ENCODE measurements around the gene PPL. TPM values are rescaled to one million over a fixed set of nuclear protein-coding genes. Genes with fewer than 3 reads are reported as not detected.

The PPL gene
- total RNA-seq, 1 experiment from 2014 or later, result 28.5 TPM

DNA sequence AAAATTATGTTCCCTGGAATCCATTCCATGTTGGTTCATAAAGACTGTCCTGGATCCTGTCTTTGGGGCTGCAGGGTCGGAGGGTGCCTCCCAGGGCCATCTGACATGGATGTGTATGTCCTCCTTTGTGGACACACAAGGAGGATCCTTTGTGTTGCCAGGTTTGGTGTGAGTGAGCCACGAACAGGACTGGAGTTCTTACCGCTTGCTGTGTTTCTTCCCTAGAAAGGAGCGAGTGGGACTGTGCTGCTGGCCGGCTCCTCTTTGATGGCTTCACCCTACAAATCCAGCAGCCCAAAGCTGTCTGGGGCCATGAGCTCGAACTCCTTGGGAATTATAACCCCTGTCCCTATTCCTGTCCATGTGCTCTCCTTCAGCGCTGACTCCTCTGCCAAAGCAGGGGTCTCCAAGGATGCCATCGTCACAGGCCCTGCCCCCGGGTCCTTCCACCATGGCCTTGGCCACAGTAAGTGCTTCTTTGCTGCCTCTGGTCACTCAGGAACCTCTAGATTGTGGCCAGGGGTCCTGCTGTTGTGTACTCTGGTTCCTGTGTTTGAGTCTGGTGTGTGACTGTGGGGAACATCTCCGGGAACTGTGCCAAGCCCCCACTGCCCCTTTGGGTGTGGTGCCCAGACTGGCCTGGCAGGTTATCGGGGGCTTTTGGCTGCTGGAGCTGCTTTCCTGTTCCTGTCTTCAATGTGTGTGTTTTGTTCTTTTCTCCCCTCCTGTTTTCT lies 60.1 kb downstream of the PPL start:
- Mint-ChIP-seq H3K36me3 (peaks cover 59% of the 10 kb centered on the region), H3K27me3 (ENCODE audit: low read depth) (no peaks in the 10 kb centered on the region), H3K9me3 (no peaks in the 10 kb centered on the region), H3K4me3 (no peak overlapping the region), H3K4me1 (no peaks in the 10 kb centered on the region), H3K27ac (no peak overlapping the region; the same call in 1 of the 2 replicates)
- TF ChIP-seq, protein P1, sequence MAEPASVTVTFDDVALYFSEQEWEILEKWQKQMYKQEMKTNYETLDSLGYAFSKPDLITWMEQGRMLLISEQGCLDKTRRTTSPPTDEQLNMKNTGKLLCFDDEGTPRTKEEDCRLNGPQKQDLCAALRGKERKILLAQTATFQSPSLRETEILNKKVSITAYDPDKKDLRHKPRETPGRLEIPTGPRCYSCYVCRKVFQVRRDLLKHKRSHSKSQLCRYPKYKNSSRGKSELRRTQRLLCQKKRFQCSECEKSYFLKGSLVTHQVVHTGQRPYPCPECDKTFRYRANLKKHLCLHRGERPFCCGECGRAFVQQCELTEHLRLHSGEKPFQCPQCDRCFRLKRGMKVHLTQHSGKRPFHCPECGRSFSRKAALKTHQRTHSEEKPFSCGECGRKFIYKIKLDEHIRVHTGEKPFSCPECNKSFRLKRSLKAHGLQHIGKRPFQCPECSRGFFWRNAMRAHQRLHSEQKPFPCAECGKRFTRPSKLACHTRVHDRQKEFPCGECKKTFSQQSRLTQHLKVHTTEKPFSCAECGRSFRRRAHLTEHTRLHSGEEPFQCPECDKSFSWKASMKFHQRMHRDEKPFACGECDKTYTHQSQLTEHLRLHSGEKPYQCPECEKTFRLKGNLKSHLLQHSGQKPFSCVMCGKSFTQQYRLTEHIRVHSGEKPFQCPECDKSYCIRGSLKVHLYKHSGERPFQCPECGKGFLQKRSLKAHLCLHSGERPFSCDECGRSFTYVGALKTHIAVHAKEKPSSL (CRISPR knock-in tag; conservative IDR thresholded peaks at IDR 0.05), result no peak
- TF ChIP-seq ZNF263 (CRISPR knock-in tag; IDR thresholded peaks at IDR 0.05; ENCODE audit: low read depth), result no peak
- TF ChIP-seq PRRX2 (CRISPR knock-in tag; IDR thresholded peaks at IDR 0.05), result no peak
- no peak for TF ChIP-seq SP1 (CRISPR knock-in tag; conservative IDR thresholded peaks at IDR 0.05)
- TF ChIP-seq ZNF219 (CRISPR knock-in tag; IDR thresholded peaks at IDR 0.05; ENCODE audit: borderline replicate concordance), result no peak
- TF ChIP-seq, protein P2, sequence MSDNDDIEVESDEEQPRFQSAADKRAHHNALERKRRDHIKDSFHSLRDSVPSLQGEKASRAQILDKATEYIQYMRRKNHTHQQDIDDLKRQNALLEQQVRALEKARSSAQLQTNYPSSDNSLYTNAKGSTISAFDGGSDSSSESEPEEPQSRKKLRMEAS (CRISPR knock-in tag; IDR thresholded peaks at IDR 0.05), result no peak
- TF ChIP-seq, protein P3, sequence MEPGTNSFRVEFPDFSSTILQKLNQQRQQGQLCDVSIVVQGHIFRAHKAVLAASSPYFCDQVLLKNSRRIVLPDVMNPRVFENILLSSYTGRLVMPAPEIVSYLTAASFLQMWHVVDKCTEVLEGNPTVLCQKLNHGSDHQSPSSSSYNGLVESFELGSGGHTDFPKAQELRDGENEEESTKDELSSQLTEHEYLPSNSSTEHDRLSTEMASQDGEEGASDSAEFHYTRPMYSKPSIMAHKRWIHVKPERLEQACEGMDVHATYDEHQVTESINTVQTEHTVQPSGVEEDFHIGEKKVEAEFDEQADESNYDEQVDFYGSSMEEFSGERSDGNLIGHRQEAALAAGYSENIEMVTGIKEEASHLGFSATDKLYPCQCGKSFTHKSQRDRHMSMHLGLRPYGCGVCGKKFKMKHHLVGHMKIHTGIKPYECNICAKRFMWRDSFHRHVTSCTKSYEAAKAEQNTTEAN (CRISPR knock-in tag; IDR thresholded peaks at IDR 0.05), result no peak
- no peak for DNase-seq (ENCODE audit: low spot score)
- no peak for ATAC-seq
- ChIA-PET CTCF (no interaction called here), POLR2A (no interaction called here)

DNA sequence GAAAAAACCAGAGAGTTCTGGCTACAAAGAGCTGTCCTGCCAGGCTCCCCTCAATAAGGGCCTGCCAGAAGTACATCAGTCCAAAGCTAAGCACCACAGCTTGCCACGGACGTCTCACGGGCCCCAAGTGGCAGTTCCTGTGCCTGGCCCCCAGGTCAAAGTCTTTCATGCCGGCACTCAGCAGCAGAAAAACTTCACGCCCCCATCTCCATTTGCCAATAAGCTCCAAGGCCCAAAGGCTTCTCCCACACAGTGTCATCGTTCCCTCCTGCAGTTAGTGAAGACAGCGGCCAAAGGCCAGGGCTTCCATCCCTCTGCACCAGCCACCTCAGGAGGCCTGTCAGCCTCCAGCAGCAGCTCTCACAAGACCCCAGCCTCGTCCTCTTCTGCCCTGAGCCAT lies 62.3 kb downstream of the PPL start:
- no peak for TF ChIP-seq IRF2 (CRISPR knock-in tag; IDR thresholded peaks at IDR 0.05; ENCODE audit: borderline replicate concordance, low read depth)
- H3K36me3 Mint-ChIP-seq, result peaks cover 65% of the 10 kb centered on the region
- no peaks in the 10 kb centered on the region for H3K9me3 Mint-ChIP-seq
- DNase-seq (ENCODE audit: low spot score), result no peak
- ChIA-PET CTCF (no interaction called here), POLR2A (no interaction called here)
- ATAC-seq, result no peak
- H3K27me3 Mint-ChIP-seq (ENCODE audit: low read depth), result no peaks in the 10 kb centered on the region
- H3K27ac Mint-ChIP-seq, result no peak overlapping the region
- H3K4me3 Mint-ChIP-seq, result no peak overlapping the region
- no peaks in the 10 kb centered on the region for H3K4me1 Mint-ChIP-seq

DNA sequence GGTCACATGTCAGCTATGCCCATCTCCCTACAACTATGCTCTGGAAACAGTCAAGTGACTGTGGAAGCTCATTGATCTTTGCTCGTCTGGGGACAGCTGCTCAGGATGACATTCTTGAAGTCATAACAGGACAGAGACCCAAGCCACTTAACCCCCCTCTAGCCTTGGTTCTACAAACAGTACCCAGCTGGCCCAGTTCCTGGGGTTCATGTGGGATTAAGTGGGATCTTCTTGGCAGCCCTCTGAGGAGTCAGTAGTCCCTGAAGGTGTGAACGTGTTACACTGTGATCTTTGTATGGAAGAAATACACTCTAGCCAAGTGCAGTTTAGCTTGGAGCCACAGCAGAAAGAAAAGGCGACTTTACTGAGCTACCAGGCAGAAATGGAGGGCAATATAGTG lies 63.9 kb downstream of the PPL start:
- DNase-seq (ENCODE audit: low spot score) (no peak), ATAC-seq (no peak)
- no peak overlapping the region for H3K27ac Mint-ChIP-seq
- no peaks in the 10 kb centered on the region for H3K9me3 Mint-ChIP-seq
- H3K36me3 Mint-ChIP-seq, result peaks cover 71% of the 10 kb centered on the region
- ChIA-PET POLR2A (interaction anchor here (0.5 kb wide), 1 partner anchor 155 kb away, joined by 3 read pairs; no protein-coding TSS in a partner anchor), CTCF (no interaction called here)
- H3K4me3 Mint-ChIP-seq, result no peak overlapping the region
- H3K4me1 Mint-ChIP-seq, result no peaks in the 10 kb centered on the region
- H3K27me3 Mint-ChIP-seq (ENCODE audit: low read depth), result no peaks in the 10 kb centered on the region
- no peak for TF ChIP-seq ESRRA (CRISPR knock-in tag; IDR thresholded peaks at IDR 0.05; ENCODE audit: borderline replicate concordance)
- no peak for TF ChIP-seq CREB1 (CRISPR knock-in tag; IDR thresholded peaks at IDR 0.05)
- TF ChIP-seq ZNF423 (CRISPR knock-in tag; IDR thresholded peaks at IDR 0.05), result no peak
- TF ChIP-seq SP1 (CRISPR knock-in tag; conservative IDR thresholded peaks at IDR 0.05), result no peak
- TF ChIP-seq, protein P4, sequence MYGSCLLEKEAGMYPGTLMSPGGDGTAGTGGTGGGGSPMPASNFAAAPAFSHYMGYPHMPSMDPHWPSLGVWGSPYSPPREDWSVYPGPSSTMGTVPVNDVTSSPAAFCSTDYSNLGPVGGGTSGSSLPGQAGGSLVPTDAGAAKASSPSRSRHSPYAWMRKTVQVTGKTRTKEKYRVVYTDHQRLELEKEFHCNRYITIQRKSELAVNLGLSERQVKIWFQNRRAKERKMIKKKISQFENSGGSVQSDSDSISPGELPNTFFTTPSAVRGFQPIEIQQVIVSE (CRISPR knock-in tag; IDR thresholded peaks at IDR 0.05; ENCODE audit: borderline replicate concordance), result no peak
- TF ChIP-seq ARID4B (CRISPR knock-in tag; IDR thresholded peaks at IDR 0.05; ENCODE audit: borderline replicate concordance), result no peak
- TF ChIP-seq FOXK1 (CRISPR knock-in tag; IDR thresholded peaks at IDR 0.05), result no peak
- TF ChIP-seq ZNF671 (CRISPR knock-in tag; IDR thresholded peaks at IDR 0.05), result no peak
- TF ChIP-seq, protein P5, sequence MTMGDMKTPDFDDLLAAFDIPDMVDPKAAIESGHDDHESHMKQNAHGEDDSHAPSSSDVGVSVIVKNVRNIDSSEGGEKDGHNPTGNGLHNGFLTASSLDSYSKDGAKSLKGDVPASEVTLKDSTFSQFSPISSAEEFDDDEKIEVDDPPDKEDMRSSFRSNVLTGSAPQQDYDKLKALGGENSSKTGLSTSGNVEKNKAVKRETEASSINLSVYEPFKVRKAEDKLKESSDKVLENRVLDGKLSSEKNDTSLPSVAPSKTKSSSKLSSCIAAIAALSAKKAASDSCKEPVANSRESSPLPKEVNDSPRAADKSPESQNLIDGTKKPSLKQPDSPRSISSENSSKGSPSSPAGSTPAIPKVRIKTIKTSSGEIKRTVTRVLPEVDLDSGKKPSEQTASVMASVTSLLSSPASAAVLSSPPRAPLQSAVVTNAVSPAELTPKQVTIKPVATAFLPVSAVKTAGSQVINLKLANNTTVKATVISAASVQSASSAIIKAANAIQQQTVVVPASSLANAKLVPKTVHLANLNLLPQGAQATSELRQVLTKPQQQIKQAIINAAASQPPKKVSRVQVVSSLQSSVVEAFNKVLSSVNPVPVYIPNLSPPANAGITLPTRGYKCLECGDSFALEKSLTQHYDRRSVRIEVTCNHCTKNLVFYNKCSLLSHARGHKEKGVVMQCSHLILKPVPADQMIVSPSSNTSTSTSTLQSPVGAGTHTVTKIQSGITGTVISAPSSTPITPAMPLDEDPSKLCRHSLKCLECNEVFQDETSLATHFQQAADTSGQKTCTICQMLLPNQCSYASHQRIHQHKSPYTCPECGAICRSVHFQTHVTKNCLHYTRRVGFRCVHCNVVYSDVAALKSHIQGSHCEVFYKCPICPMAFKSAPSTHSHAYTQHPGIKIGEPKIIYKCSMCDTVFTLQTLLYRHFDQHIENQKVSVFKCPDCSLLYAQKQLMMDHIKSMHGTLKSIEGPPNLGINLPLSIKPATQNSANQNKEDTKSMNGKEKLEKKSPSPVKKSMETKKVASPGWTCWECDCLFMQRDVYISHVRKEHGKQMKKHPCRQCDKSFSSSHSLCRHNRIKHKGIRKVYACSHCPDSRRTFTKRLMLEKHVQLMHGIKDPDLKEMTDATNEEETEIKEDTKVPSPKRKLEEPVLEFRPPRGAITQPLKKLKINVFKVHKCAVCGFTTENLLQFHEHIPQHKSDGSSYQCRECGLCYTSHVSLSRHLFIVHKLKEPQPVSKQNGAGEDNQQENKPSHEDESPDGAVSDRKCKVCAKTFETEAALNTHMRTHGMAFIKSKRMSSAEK (CRISPR knock-in tag; IDR thresholded peaks at IDR 0.05; ENCODE audit: borderline replicate concordance), result no peak
